B cell (primary cell): ENCODE data around the gene SFT2D2.

Experiments
- CTCF ChIP-seq: fragments of 200-600 bp; IDR thresholded peaks from one replicate; pipeline ENCODE4 v1.8.0; 2022; ENCODE audit warnings: antibody characterized with exemption, mild to moderate bottlenecking
- EZH2 ChIP-seq: IDR thresholded peaks from 2 replicates; pipeline ENCODE4 v1.6.1; 2012; ENCODE audit warnings: borderline replicate concordance, low read depth, mild to moderate bottlenecking, moderate library complexity, low read length; ENCODE audit not compliant: insufficient read depth, poor library complexity, severe bottlenecking

- no peak for TF ChIP-seq CTCF
- TF ChIP-seq EZH2: no peak
These were observed 38.5 kb downstream of the SFT2D2 start for GRCh38 chr1:168264296-168264695.
